Sciatic nerve (tissue), 1 donor: ENCODE results near the gene MBD1. TPM values are rescaled to one million over a fixed set of nuclear protein-coding genes. Genes with fewer than 3 reads are reported as not detected.

Experiments used
- total RNA-seq: library from RNA; stranded (reverse); fragmentation: NEBNext Ultra II Directional; extraction: Animal tissue kit (Norgen Biotek cat#: 25700); gene quantifications from one replicate; pipeline ENCODE4 v1.2.1, GENCODE V29; 2021
- donor health status: DM: no; HTN: no; CAD: no.

Gene MBD1
- total RNA-seq, 1 donor from 2014 or later = 63.9 TPM

Other genes with a start within 250 kb of the MBD1 start
- gene MYO5B, start 86.4 kb downstream of the MBD1 start, total RNA-seq = 9.9 TPM
- gene CFAP53, start 15.0 kb downstream of the MBD1 start, total RNA-seq = 0.98 TPM
- gene CXXC1, start 6.2 kb upstream of the MBD1 start, total RNA-seq = 72.2 TPM
- 0.36 TPM for gene SKA1, start 93.5 kb upstream of the MBD1 start, total RNA-seq